PC-3 (cell line): ENCODE data around the gene SVIP.

Experiments
- CTCF ChIP-seq: fragments of 300-600 bp; sonication (generic); conservative IDR thresholded peaks from 2 replicates; pipeline ENCODE4 v1.5.1; 2017; ENCODE audit warnings: antibody characterized with exemption, low read depth, mild to moderate bottlenecking, low read length
- EZH2 ChIP-seq: fragments of 300-600 bp; sonication (generic); IDR thresholded peaks from one replicate; pipeline ENCODE4 v1.6.1; 2017; ENCODE audit warnings: antibody characterized with exemption, mild to moderate bottlenecking, low read length; ENCODE audit not compliant: unreplicated experiment
- EZH2phosphoT487 ChIP-seq: fragments of 300-600 bp; sonication (generic); IDR thresholded peaks from 2 replicates; pipeline ENCODE4 v1.6.1; 2018; ENCODE audit warnings: mild to moderate bottlenecking, antibody characterized with exemption, low read length, borderline replicate concordance

- no peak for TF ChIP-seq EZH2
- TF ChIP-seq CTCF: no peak
- no peak for TF ChIP-seq EZH2phosphoT487
These were observed 42.5 kb downstream of the SVIP start for GRCh38 chr11:22787055-22787454.
